Measurements from ENCODE around the gene TNNI3. TPM values are rescaled to one million over a fixed set of nuclear protein-coding genes. Genes with fewer than 3 reads are reported as not detected.

TNNI3 gene
- total and polyA plus RNA-seq, 3 experiments from 2014 or later = not detected

DNA sequence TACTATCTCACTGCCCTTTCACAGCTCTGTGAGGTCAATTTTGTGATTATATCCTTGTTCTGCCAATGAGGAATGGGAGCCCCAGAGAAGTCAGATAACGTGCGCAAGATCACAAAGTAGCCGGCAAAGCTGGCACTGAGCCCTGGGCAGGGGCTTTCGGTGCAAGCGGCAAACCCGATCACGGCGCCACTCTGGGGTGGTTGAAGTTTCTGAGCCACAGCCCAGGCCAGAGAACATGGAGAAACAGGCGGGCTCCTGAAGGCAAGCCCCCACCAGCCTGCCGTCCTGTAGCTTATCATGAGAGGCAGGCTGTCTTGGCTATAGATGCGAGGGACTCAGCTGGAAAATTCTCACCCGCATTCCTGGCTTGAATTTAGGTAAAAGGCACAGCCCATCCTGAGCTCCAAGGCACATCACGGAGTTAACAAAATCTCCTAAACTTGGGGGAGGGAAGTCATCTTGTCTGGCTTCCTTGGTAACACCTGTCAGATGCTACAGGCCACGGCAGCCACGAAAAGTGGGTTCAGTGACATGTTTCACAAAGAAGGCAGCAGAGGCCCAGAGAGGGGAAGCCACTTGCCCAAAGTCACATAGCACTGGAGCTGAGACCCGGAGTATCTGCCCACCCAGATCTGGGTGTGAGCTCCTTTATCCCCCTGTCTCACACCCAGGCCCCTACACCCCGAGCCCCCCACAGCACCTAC, 21.0 kb downstream of the TNNI3 start:
- no peak overlapping the region for H3K4me3 Mint-ChIP-seq
- Histone ChIP-seq H3K9me3 (ENCODE audit: low read length) (no peaks in the 10 kb centered on the region), H3K27ac (ENCODE audit: low read depth, low read length) (no peak overlapping the region), H3K4me3 (ENCODE audit: low read length) (no peak overlapping the region), H3K36me3 (ENCODE audit: insufficient read depth, low read length) (no peaks in the 10 kb centered on the region), H3K4me1 (ENCODE audit: insufficient read depth, low read length) (no peaks in the 10 kb centered on the region), H3K27me3 (ENCODE audit: insufficient read depth, low read length, poor library complexity, severe bottlenecking) (peaks cover 8% of the 10 kb centered on the region)
- H3K27ac Mint-ChIP-seq = no peak overlapping the region
- H3K4me1 Mint-ChIP-seq = peaks cover 0 to 5% (median 0%) of the 10 kb centered on the region in 3 donors
- no peak for DNase-seq
- CTCF ChIA-PET = interaction anchor here (1.5 kb wide), 1 partner anchor 368 kb away, joined by 8 read pairs; no protein-coding TSS in a partner anchor
- POLR2A ChIA-PET = no interaction called here
- H3K9me3 Mint-ChIP-seq = no peaks in the 10 kb centered on the region
- H3K27me3 Mint-ChIP-seq = peaks cover 36 to 56% of the 10 kb centered on the region in 2 donors
- H3K36me3 Mint-ChIP-seq = no peaks in the 10 kb centered on the region

DNA sequence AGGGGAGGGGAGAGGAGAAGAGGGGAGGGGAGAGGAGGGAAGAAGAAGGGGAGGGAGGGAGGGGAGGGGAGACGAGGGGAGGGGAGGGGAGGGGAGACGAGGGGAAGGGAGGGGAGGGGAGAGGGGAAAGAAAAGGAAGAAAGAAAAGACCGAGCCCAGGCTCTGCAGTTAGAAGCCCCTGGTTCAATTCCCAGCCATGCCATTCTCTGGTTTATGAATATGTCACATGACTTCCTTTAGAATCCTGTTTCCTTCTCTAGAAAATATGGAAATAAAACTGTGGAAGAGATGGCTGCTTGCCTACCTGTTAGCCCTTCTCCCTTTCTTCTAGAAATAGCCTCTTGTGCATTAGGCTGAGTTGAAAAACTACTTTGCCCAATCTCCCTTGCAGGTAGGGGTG, 22.8 kb downstream of the TNNI3 start:
- Mint-ChIP-seq H3K4me1 (no peaks in the 10 kb centered on the region), H3K4me3 (no peak overlapping the region), H3K9me3 (no peaks in the 10 kb centered on the region), H3K27me3 (peaks cover 35 to 58% of the 10 kb centered on the region in 2 donors), H3K27ac (no peak overlapping the region), H3K36me3 (no peaks in the 10 kb centered on the region)
- no peak for DNase-seq
- H3K4me1 ChIP-seq (ENCODE audit: insufficient read depth, low read length) = no peaks in the 10 kb centered on the region
- no peaks in the 10 kb centered on the region for H3K36me3 ChIP-seq (ENCODE audit: insufficient read depth, low read length)
- CTCF ChIA-PET = interaction anchor here (1.4 kb wide), 1 partner anchor 283 kb away, joined by 3 read pairs; no protein-coding TSS in a partner anchor
- no peaks in the 10 kb centered on the region for H3K27me3 ChIP-seq (ENCODE audit: insufficient read depth, low read length, poor library complexity, severe bottlenecking)
- POLR2A ChIA-PET = no interaction called here
- no peaks in the 10 kb centered on the region for H3K9me3 ChIP-seq (ENCODE audit: low read length)
- H3K27ac ChIP-seq (ENCODE audit: low read depth, low read length) = no peak overlapping the region
- no peak overlapping the region for H3K4me3 ChIP-seq (ENCODE audit: low read length)

DNA sequence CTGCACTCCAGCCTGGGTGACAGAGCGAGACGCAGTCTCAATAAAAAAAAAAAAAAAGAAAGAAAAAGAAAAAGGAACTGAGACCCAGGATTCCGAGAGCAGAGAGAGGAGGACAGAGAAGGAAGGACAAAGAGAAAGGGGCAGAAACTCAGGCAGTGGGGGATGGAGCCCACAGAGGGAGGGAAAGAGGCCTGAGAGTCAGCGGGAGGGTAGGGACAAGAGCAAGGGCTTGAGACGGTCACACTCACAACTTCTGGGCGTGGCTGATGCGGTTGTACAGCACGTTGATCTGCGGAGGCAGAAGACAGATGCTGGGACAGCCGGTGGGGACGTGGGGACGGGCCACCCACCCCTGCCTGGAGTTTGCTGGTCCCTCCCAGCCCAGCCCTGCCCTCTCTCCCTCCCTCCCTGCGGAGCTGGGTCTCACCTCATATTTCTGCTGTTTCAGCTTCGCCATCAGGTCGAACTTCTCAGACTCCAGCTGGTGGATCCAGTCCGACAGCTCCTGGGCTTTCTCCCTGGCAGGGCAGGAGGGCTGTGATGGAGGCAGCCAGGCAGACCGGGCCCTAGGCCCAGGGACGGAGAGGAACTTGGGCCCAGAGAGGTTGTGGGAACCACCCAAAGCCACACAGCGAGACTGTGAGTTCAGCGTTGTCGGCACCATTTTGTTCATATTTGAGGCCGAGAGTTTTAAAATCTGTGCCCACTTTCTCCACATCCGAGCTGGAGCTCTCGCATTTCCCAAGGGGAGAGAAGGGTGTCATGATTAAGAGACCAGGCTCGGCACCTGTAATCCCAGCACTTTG, 23.7 kb downstream of the TNNI3 start:
- no peak overlapping the region for H3K4me3 Mint-ChIP-seq
- Histone ChIP-seq H3K4me3 (ENCODE audit: low read length) (no peak overlapping the region), H3K4me1 (ENCODE audit: insufficient read depth, low read length) (no peaks in the 10 kb centered on the region), H3K27me3 (ENCODE audit: insufficient read depth, low read length, poor library complexity, severe bottlenecking) (no peaks in the 10 kb centered on the region), H3K36me3 (ENCODE audit: insufficient read depth, low read length) (no peaks in the 10 kb centered on the region), H3K9me3 (ENCODE audit: low read length) (no peaks in the 10 kb centered on the region), H3K27ac (ENCODE audit: low read depth, low read length) (no peak overlapping the region)
- H3K9me3 Mint-ChIP-seq = no peaks in the 10 kb centered on the region
- ChIA-PET CTCF (no interaction called here), POLR2A (interaction anchor here (0.7 kb wide), 1 partner anchor 328 kb away, joined by 5 read pairs; the partner anchor contains the start of gene ISOC2)
- DNase-seq = no peak
- no peaks in the 10 kb centered on the region for H3K36me3 Mint-ChIP-seq
- H3K27me3 Mint-ChIP-seq = peaks cover 32 to 60% of the 10 kb centered on the region in 2 donors
- H3K4me1 Mint-ChIP-seq = no peaks in the 10 kb centered on the region
- no peak overlapping the region for H3K27ac Mint-ChIP-seq

GRCh38 chr19:55132453-55133129, 24.9 kb downstream of the TNNI3 start:
- Mint-ChIP-seq H3K4me3 (no peak overlapping the region), H3K36me3 (no peaks in the 10 kb centered on the region), H3K9me3 (no peaks in the 10 kb centered on the region), H3K27me3 (peaks cover 33 to 60% of the 10 kb centered on the region in 2 donors), H3K4me1 (no peaks in the 10 kb centered on the region), H3K27ac (no peak overlapping the region)
- DNase-seq = no peak
- POLR2A ChIA-PET = no interaction called here
- no peaks in the 10 kb centered on the region for H3K27me3 ChIP-seq (ENCODE audit: insufficient read depth, low read length, poor library complexity, severe bottlenecking)
- H3K4me3 ChIP-seq (ENCODE audit: low read length) = no peak overlapping the region
- no peak overlapping the region for H3K27ac ChIP-seq (ENCODE audit: low read depth, low read length)
- no peaks in the 10 kb centered on the region for H3K4me1 ChIP-seq (ENCODE audit: insufficient read depth, low read length)
- no peaks in the 10 kb centered on the region for H3K9me3 ChIP-seq (ENCODE audit: low read length)
- H3K36me3 ChIP-seq (ENCODE audit: insufficient read depth, low read length) = no peaks in the 10 kb centered on the region
- CTCF ChIA-PET = interaction anchor here (1.2 kb wide), 1 partner anchor 9 kb away, joined by 4 read pairs; no protein-coding TSS in a partner anchor

DNA sequence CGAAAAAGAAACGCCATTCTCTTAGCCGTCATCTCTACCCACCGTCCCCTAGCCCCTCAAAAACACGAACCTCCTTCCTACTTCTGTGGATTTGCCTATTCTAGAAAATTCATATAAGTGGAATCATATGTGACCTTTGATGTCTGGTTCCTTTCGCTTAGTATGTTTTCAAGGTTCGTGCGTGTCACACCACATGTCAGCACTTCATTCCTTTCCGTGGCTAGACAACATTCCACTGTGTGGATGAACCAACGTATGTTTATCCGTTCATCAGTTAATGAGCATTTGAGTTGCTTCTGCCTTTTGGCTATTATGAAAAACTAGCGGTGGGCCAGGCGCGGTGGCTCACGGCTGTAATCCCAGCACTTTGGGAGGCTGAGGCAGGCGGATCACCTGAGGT, 26.1 kb downstream of the TNNI3 start:
- no peaks in the 10 kb centered on the region for H3K9me3 ChIP-seq (ENCODE audit: low read length)
- POLR2A ChIA-PET = no interaction called here
- no peak overlapping the region for H3K4me3 ChIP-seq (ENCODE audit: low read length)
- peaks cover 0 to 3% (median 0%) of the 10 kb centered on the region in 3 donors for H3K36me3 Mint-ChIP-seq
- H3K4me3 Mint-ChIP-seq = no peak overlapping the region
- H3K4me1 ChIP-seq (ENCODE audit: insufficient read depth, low read length) = no peaks in the 10 kb centered on the region
- no peak for DNase-seq
- no peaks in the 10 kb centered on the region for H3K36me3 ChIP-seq (ENCODE audit: insufficient read depth, low read length)
- peaks cover 31 to 64% of the 10 kb centered on the region in 2 donors for H3K27me3 Mint-ChIP-seq
- H3K27me3 ChIP-seq (ENCODE audit: insufficient read depth, low read length, poor library complexity, severe bottlenecking) = no peaks in the 10 kb centered on the region
- H3K4me1 Mint-ChIP-seq = no peaks in the 10 kb centered on the region
- no peaks in the 10 kb centered on the region for H3K9me3 Mint-ChIP-seq
- H3K27ac Mint-ChIP-seq = no peak overlapping the region
- no peak overlapping the region for H3K27ac ChIP-seq (ENCODE audit: low read depth, low read length)
- CTCF ChIA-PET = interaction anchor here (1.2 kb wide), 1 partner anchor 10 kb away, joined by 4 read pairs; no protein-coding TSS in a partner anchor

- no peak overlapping the region for H3K4me3 ChIP-seq (ENCODE audit: low read length)
- H3K4me1 ChIP-seq (ENCODE audit: insufficient read depth, low read length) = peaks cover 25% of the 10 kb centered on the region
- H3K27me3 ChIP-seq (ENCODE audit: insufficient read depth, low read length, poor library complexity, severe bottlenecking) = no peaks in the 10 kb centered on the region
- ChIA-PET CTCF (interaction anchor here (1.9 kb wide), 1 partner anchor 22 kb away, joined by 8 read pairs; no protein-coding TSS in a partner anchor), POLR2A (interaction anchor here (2.3 kb wide), 1 partner anchor 135 kb away, joined by 8 read pairs; no protein-coding TSS in a partner anchor)
- no peak for DNase-seq
- no peaks in the 10 kb centered on the region for H3K9me3 ChIP-seq (ENCODE audit: low read length)
- Mint-ChIP-seq H3K4me1 (peaks cover 30 to 46% (median 31%) of the 10 kb centered on the region in 3 donors), H3K36me3 (peaks cover 0 to 19% (median 0%) of the 10 kb centered on the region in 3 donors), H3K27ac (peak overlapping the region in 5 of 8 donors; percentile 39 to 78 (median 75)), H3K27me3 (peaks cover 15 to 21% of the 10 kb centered on the region in 2 donors), H3K4me3 (peak overlapping the region; percentile 72 to 100 (median 92)), H3K9me3 (no peaks in the 10 kb centered on the region)
- H3K36me3 ChIP-seq (ENCODE audit: insufficient read depth, low read length) = no peaks in the 10 kb centered on the region
- no peak overlapping the region for H3K27ac ChIP-seq (ENCODE audit: low read depth, low read length)
Measured at GRCh38 chr19:55119053-55119452, 38.5 kb downstream of the TNNI3 start.

GRCh38 chr19:55118401-55118991, 39.0 kb downstream of the TNNI3 start:
- Histone ChIP-seq H3K27ac (ENCODE audit: low read depth, low read length) (peak overlapping the region; percentile 66), H3K4me1 (ENCODE audit: insufficient read depth, low read length) (peaks cover 25% of the 10 kb centered on the region), H3K9me3 (ENCODE audit: low read length) (no peaks in the 10 kb centered on the region), H3K27me3 (ENCODE audit: insufficient read depth, low read length, poor library complexity, severe bottlenecking) (no peaks in the 10 kb centered on the region), H3K36me3 (ENCODE audit: insufficient read depth, low read length) (no peaks in the 10 kb centered on the region), H3K4me3 (ENCODE audit: low read length) (peak overlapping the region; percentile 75)
- Mint-ChIP-seq H3K4me3 (peak overlapping the region; percentile 92 to 100 (median 97)), H3K36me3 (peaks cover 0 to 19% (median 0%) of the 10 kb centered on the region in 3 donors), H3K27ac (peak overlapping the region in 7 of 8 donors; percentile 26 to 99 (median 89)), H3K9me3 (no peaks in the 10 kb centered on the region), H3K27me3 (peaks cover 10 to 17% of the 10 kb centered on the region in 2 donors), H3K4me1 (peaks cover 30 to 49% (median 31%) of the 10 kb centered on the region in 3 donors)
- no peak for DNase-seq
- POLR2A ChIA-PET = interaction anchor here (1.6 to 2.3 kb wide), 2 partner anchors 56 to 136 kb away, joined by 4 to 8 read pairs; partner anchors contain the start of gene RDH13
- CTCF ChIA-PET = interaction anchor here (0.9 to 1.9 kb wide), 2 partner anchors 23 to 350 kb away, joined by 3 to 8 read pairs; no protein-coding TSS in a partner anchor
